Upper lobe of left lung (tissue), 4 donors: ENCODE data around the gene DPF1.

Experiments
- POLR2A ChIP-seq, 4 donors: fragments of 450-650 bp; IDR thresholded peaks; one replicate each; pipeline ENCODE4 v1.5.1; 2016 to 2017; ENCODE audit warnings: antibody characterized with exemption in 4 of 4, mild to moderate bottlenecking in 2 of 4
- TF ChIP-seq, protein P1 (sequence below), 6 experiments: fragments of 450-650 bp in 4 of 6; fragments of 200-600 bp in 2 of 6; sonication (generic) in 2 of 6; IDR thresholded peaks; one replicate each; pipeline ENCODE4 v1.5.1; 2016 to 2019; ENCODE audit warnings: antibody characterized with exemption in 6 of 6

DNA sequence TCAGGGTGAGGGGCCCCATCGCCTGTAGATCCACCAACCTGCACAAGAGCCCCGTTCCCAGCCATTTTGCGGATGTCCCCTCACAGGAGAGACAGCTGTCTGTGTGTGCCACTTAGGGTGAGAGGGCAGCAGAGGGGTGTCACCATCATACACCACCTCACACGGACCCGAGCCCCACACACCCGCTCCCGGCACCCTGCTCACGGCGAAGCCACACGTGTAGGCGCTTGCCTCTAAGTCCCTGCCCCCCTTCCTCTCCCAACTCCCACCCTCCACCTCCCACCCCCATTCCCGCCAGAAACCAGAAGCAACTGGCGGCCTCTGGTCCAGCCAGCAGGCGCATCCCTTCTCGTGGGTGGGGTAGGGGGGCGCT lies 4.0 kb upstream of the DPF1 start:
- TF ChIP-seq POLR2A (IDR thresholded peaks at IDR 0.05), result no peak
- TF ChIP-seq, protein P1, sequence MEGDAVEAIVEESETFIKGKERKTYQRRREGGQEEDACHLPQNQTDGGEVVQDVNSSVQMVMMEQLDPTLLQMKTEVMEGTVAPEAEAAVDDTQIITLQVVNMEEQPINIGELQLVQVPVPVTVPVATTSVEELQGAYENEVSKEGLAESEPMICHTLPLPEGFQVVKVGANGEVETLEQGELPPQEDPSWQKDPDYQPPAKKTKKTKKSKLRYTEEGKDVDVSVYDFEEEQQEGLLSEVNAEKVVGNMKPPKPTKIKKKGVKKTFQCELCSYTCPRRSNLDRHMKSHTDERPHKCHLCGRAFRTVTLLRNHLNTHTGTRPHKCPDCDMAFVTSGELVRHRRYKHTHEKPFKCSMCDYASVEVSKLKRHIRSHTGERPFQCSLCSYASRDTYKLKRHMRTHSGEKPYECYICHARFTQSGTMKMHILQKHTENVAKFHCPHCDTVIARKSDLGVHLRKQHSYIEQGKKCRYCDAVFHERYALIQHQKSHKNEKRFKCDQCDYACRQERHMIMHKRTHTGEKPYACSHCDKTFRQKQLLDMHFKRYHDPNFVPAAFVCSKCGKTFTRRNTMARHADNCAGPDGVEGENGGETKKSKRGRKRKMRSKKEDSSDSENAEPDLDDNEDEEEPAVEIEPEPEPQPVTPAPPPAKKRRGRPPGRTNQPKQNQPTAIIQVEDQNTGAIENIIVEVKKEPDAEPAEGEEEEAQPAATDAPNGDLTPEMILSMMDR (IDR thresholded peaks at IDR 0.05), result no peak
